HEK293 (cell line): ENCODE data around the gene SDF2L1.

Experiments used
- CTCF ChIA-PET: fragments of 350-600 bp; formaldehyde crosslinking; extraction: SDS; loops from one replicate; lab custom pipeline; 2021; ENCODE audit warnings: antibody characterized with exemption; lab: Yijun Ruan, JAX
- POLR2A ChIA-PET: fragments of 300-600 bp; formaldehyde crosslinking; extraction: SDS; loops from one replicate; lab custom pipeline; 2020; ENCODE audit warnings: antibody characterized with exemption, inconsistent platforms; lab: Yijun Ruan, JAX
- H3K27ac ChIP-seq: fragments of 200-500 bp; sonication (Bioruptor generic); 2 replicates; pipeline ENCODE4 v1.5.1; 2014; ENCODE audit warnings: low read depth, low read length, control low read depth, inconsistent platforms; ENCODE audit errors: extremely low read depth
- H3K36me3 ChIP-seq, 2 experiments: fragments of 200-500 bp in 1 of 2; sonication (Bioruptor generic) in 1 of 2; 1 replicate in 1 of 2; 2 replicates in 1 of 2; pipeline ENCODE4 v1.5.1; 2014 to 2017; ENCODE audit warnings: inconsistent platforms in 2 of 2, low read length in 2 of 2; ENCODE audit not compliant: control insufficient read depth in 2 of 2, insufficient read depth in 1 of 2
- H3K4me1 ChIP-seq: fragments of 200-500 bp; sonication (Bioruptor generic); 2 replicates; pipeline ENCODE4 v1.5.1; 2014; ENCODE audit warnings: mild to moderate bottlenecking, low read length, inconsistent platforms; ENCODE audit not compliant: control insufficient read depth, insufficient read depth
- H3K4me3 ChIP-seq: 2 replicates; pipeline ENCODE4 v1.5.1; 2011; ENCODE audit warnings: low read depth, mild to moderate bottlenecking, control low read depth, low read length, moderate library complexity
- H3K9me3 ChIP-seq: fragments of 200-500 bp; sonication (Bioruptor generic); 2 replicates; pipeline ENCODE4 v1.5.1; 2014; ENCODE audit warnings: low read depth, low read length, inconsistent platforms; ENCODE audit not compliant: control insufficient read depth, insufficient read depth
- FEZF1 ChIP-seq: fragments of 450-650 bp; formaldehyde crosslinking; IDR thresholded peaks from 2 replicates; pipeline ENCODE4 v1.5.1; 2016; ENCODE audit warnings: missing biosample characterization, missing genetic modification characterization
- GLI2 ChIP-seq: fragments of 450-650 bp; formaldehyde crosslinking; IDR thresholded peaks from 2 replicates; pipeline ENCODE4; 2017; ENCODE audit warnings: missing biosample characterization, missing genetic modification characterization, low read depth, borderline replicate concordance
- GLI4 ChIP-seq: fragments of 450-650 bp; formaldehyde crosslinking; IDR thresholded peaks from 2 replicates; pipeline ENCODE4 v1.5.1; 2016; ENCODE audit warnings: missing biosample characterization, missing genetic modification characterization
- HIC1 ChIP-seq: fragments of 450-650 bp; formaldehyde crosslinking; IDR thresholded peaks from 2 replicates; pipeline ENCODE4 v1.5.1; 2016; ENCODE audit warnings: missing biosample characterization, missing genetic modification characterization
- HOXD13 ChIP-seq: sonication (generic); formaldehyde crosslinking; IDR thresholded peaks from 2 replicates; pipeline ENCODE4 v1.8.0; 2022; ENCODE audit warnings: missing genetic modification reagents, borderline replicate concordance
- PRDM1 ChIP-seq: fragments of 450-650 bp; formaldehyde crosslinking; IDR thresholded peaks from 2 replicates; pipeline ENCODE4; 2016; ENCODE audit warnings: missing biosample characterization, missing genetic modification characterization
- PRDM6 ChIP-seq: fragments of 450-650 bp; formaldehyde crosslinking; IDR thresholded peaks from 2 replicates; pipeline ENCODE4 v1.5.1; 2017; ENCODE audit warnings: missing biosample characterization, missing genetic modification characterization
- RBAK ChIP-seq: fragments of 450-650 bp; formaldehyde crosslinking; IDR thresholded peaks from 2 replicates; pipeline ENCODE4 v1.5.1; 2016; ENCODE audit warnings: missing biosample characterization, missing genetic modification characterization
- SETDB1 ChIP-seq: IDR thresholded peaks from one replicate; pipeline ENCODE4 v1.6.1; 2017; ENCODE audit warnings: mild to moderate bottlenecking, low read length, moderate library complexity, mixed read lengths; ENCODE audit not compliant: insufficient read length
- ZBTB21 ChIP-seq: fragments of 450-650 bp; formaldehyde crosslinking; IDR thresholded peaks from 2 replicates; pipeline ENCODE4 v1.5.1; 2017; ENCODE audit warnings: missing biosample characterization, missing genetic modification characterization
- ZNF121 ChIP-seq: fragments of 450-650 bp; formaldehyde crosslinking; IDR thresholded peaks from 2 replicates; pipeline ENCODE4 v1.5.1; 2016; ENCODE audit warnings: missing biosample characterization, missing genetic modification characterization
- ZNF155 ChIP-seq: fragments of 450-650 bp; formaldehyde crosslinking; IDR thresholded peaks from 2 replicates; pipeline ENCODE4 v1.5.1; 2016; ENCODE audit warnings: missing biosample characterization, missing genetic modification characterization
- ZNF211 ChIP-seq: fragments of 450-650 bp; formaldehyde crosslinking; IDR thresholded peaks from 2 replicates; pipeline ENCODE4 v1.5.1; 2016; ENCODE audit warnings: low read depth, missing biosample characterization, missing genetic modification characterization
- ZNF26 ChIP-seq: fragments of 450-650 bp; formaldehyde crosslinking; IDR thresholded peaks from 2 replicates; pipeline ENCODE4 v1.5.1; 2016; ENCODE audit warnings: missing biosample characterization, missing genetic modification characterization
- ZNF266 ChIP-seq: fragments of 450-650 bp; formaldehyde crosslinking; IDR thresholded peaks from 2 replicates; pipeline ENCODE4 v1.5.1; 2016; ENCODE audit warnings: missing biosample characterization, missing genetic modification characterization, low read depth
- ZNF514 ChIP-seq: fragments of 450-650 bp; formaldehyde crosslinking; IDR thresholded peaks from 2 replicates; pipeline ENCODE4 v1.5.1; 2016; ENCODE audit warnings: missing biosample characterization, missing genetic modification characterization
- ZNF561 ChIP-seq: fragments of 450-650 bp; IDR thresholded peaks from 2 replicates; pipeline ENCODE4 v1.5.1; 2018; ENCODE audit warnings: missing biosample characterization, missing genetic modification characterization, borderline replicate concordance
- ZNF585B ChIP-seq: fragments of 450-650 bp; formaldehyde crosslinking; IDR thresholded peaks from 2 replicates; pipeline ENCODE4 v1.5.1; 2016; ENCODE audit warnings: missing biosample characterization, missing genetic modification characterization
- ZNF629 ChIP-seq: fragments of 450-650 bp; formaldehyde crosslinking; IDR thresholded peaks from 2 replicates; pipeline ENCODE4 v1.5.1; 2017; ENCODE audit warnings: missing biosample characterization, missing genetic modification characterization
- ZNF747 ChIP-seq: fragments of 450-650 bp; formaldehyde crosslinking; IDR thresholded peaks from 2 replicates; pipeline ENCODE4 v1.5.1; 2016; ENCODE audit warnings: missing biosample characterization, missing genetic modification characterization
- ZNF792 ChIP-seq: fragments of 450-650 bp; formaldehyde crosslinking; IDR thresholded peaks from 2 replicates; pipeline ENCODE4 v1.5.1; 2016; ENCODE audit warnings: missing biosample characterization, missing genetic modification characterization
- ZSCAN16 ChIP-seq: fragments of 450-650 bp; formaldehyde crosslinking; IDR thresholded peaks from 2 replicates; pipeline ENCODE4 v1.5.1; 2016; ENCODE audit warnings: missing biosample characterization, missing genetic modification characterization
- ZSCAN23 ChIP-seq: fragments of 450-650 bp; formaldehyde crosslinking; IDR thresholded peaks from 2 replicates; pipeline ENCODE4 v1.5.1; 2016; ENCODE audit warnings: missing biosample characterization, missing genetic modification characterization
- ZSCAN5A ChIP-seq: fragments of 450-650 bp; formaldehyde crosslinking; IDR thresholded peaks from 2 replicates; pipeline ENCODE4 v1.5.1; 2016; ENCODE audit warnings: missing biosample characterization, missing genetic modification characterization

The SDF2L1 gene

GRCh38 chr22:21659864-21660525 lies 17.9 kb downstream of the SDF2L1 start:
- Histone ChIP-seq H3K27ac (no peak overlapping the region), H3K4me1 (no peaks in the 10 kb centered on the region), H3K9me3 (no peaks in the 10 kb centered on the region), H3K4me3 (no peak overlapping the region), H3K36me3 (peaks cover 0 to under 1% of the 10 kb centered on the region in 2 experiments; a peak in 2 of 3 replicates)
- TF ChIP-seq ZBTB21 (tag by site-specific recombination) (peak; percentile 27; the same call in 1 of the 2 replicates), ZNF121 (tag by site-specific recombination) (no peak), ZNF211 (tag by site-specific recombination) (no peak), ZNF266 (tag by site-specific recombination) (no peak), ZSCAN23 (no peak), HOXD13 (CRISPR knock-in tag) (no peak), ZNF747 (tag by site-specific recombination) (no peak), ZNF629 (peak; percentile 58; the same call in 1 of the 2 replicates)
- CTCF ChIA-PET = interaction anchor here (0.5 to 1.9 kb wide), 6 partner anchors 13 to 542 kb away, joined by 3 to 8 read pairs (median 4); partner anchors contain the start of gene SDF2L1
- POLR2A ChIA-PET = no interaction called here

GRCh38 chr22:21660904-21661303 lies 18.8 kb downstream of the SDF2L1 start:
- POLR2A ChIA-PET = no interaction called here
- TF ChIP-seq RBAK = no peak
- TF ChIP-seq ZSCAN16 = no peak
- TF ChIP-seq HIC1 (tag by site-specific recombination) = no peak
- no peak for TF ChIP-seq FEZF1 (tag by site-specific recombination)
- TF ChIP-seq PRDM6 (tag by site-specific recombination) = no peak
- TF ChIP-seq ZNF155 (tag by site-specific recombination) = no peak
- no peak for TF ChIP-seq GLI2
- TF ChIP-seq ZNF26 (tag by site-specific recombination) = no peak
- no peak for TF ChIP-seq ZNF792 (tag by site-specific recombination)
- TF ChIP-seq SETDB1 = no peak
- TF ChIP-seq ZNF561 (tag by site-specific recombination) = no peak
- no peak for TF ChIP-seq ZNF585B (tag by site-specific recombination)
- no peak for TF ChIP-seq PRDM1 (tag by site-specific recombination)
- TF ChIP-seq ZNF514 (tag by site-specific recombination) = no peak
- TF ChIP-seq ZSCAN5A (tag by site-specific recombination) = no peak
- TF ChIP-seq GLI4 (tag by site-specific recombination) = no peak
- H3K9me3 ChIP-seq = no peaks in the 10 kb centered on the region
- H3K27ac ChIP-seq = no peak overlapping the region
- H3K4me1 ChIP-seq = no peaks in the 10 kb centered on the region
- H3K36me3 ChIP-seq = no peaks in the 10 kb centered on the region
- CTCF ChIA-PET = interaction anchor here (1.9 kb wide), 1 partner anchor 14 kb away, joined by 6 read pairs; no protein-coding TSS in a partner anchor
- no peak overlapping the region for H3K4me3 ChIP-seq
